KMS-11 (cell line): ENCODE measurements around the gene CEP170B.
A peak's percentile ranks its signal among the peaks of the same experiment; 100 is the strongest.

Source experiments
- H2AFZ ChIP-seq: fragments of 200-600 bp; sonication (generic); 2 replicates; pipeline ENCODE4 v1.6.1; 2016; ENCODE audit warnings: antibody characterized with exemption, mixed run types, low read depth
- H3K27ac ChIP-seq: fragments of 200-600 bp; sonication (generic); 2 replicates; pipeline ENCODE4 v1.6.1; 2016; ENCODE audit warnings: mild to moderate bottlenecking, mixed run types
- H3K27me3 ChIP-seq: fragments of 200-600 bp; sonication (generic); 2 replicates; pipeline ENCODE4 v1.6.1; 2017; ENCODE audit warnings: mild to moderate bottlenecking, low read depth, mixed run types, moderate library complexity; ENCODE audit not compliant: insufficient read depth
- H3K36me3 ChIP-seq: fragments of 200-600 bp; sonication (generic); 2 replicates; pipeline ENCODE4 v1.6.1; 2017; ENCODE audit warnings: mild to moderate bottlenecking, mixed run types; ENCODE audit not compliant: insufficient read depth
- H3K4me1 ChIP-seq: fragments of 200-600 bp; sonication (generic); 2 replicates; pipeline ENCODE4 v1.6.1; 2016; ENCODE audit warnings: mild to moderate bottlenecking, low read depth, mixed run types; ENCODE audit not compliant: poor library complexity, severe bottlenecking
- H3K4me2 ChIP-seq: fragments of 200-600 bp; sonication (generic); 2 replicates; pipeline ENCODE4 v1.7.0; 2016; ENCODE audit warnings: mild to moderate bottlenecking, mixed run types
- H3K4me3 ChIP-seq: fragments of 200-600 bp; sonication (generic); IDR thresholded peaks from 2 replicates; pipeline ENCODE4 v1.6.1; 2017; ENCODE audit warnings: low read depth, low read length, mixed read lengths; ENCODE audit not compliant: insufficient read depth
- H3K79me2 ChIP-seq: fragments of 200-600 bp; sonication (generic); 2 replicates; pipeline ENCODE4 v1.6.1; 2016; ENCODE audit warnings: low read depth, mixed run types; ENCODE audit not compliant: insufficient read depth
- H3K9ac ChIP-seq: fragments of 200-600 bp; sonication (generic); 2 replicates; pipeline ENCODE4 v1.6.1; 2016; ENCODE audit warnings: mild to moderate bottlenecking, mixed run types
- H4K20me1 ChIP-seq: fragments of 200-600 bp; sonication (generic); 2 replicates; pipeline ENCODE4 v1.6.1; 2016; ENCODE audit warnings: mild to moderate bottlenecking, mixed run types; ENCODE audit not compliant: insufficient read depth
- TF ChIP-seq, protein P1 (sequence below): fragments of 200-600 bp; sonication (generic); conservative IDR thresholded peaks from 2 replicates; pipeline ENCODE4 v1.6.1; 2017; ENCODE audit warnings: low read depth, mild to moderate bottlenecking, antibody characterized with exemption, low read length, moderate library complexity, mixed read lengths

CEP170B gene

DNA sequence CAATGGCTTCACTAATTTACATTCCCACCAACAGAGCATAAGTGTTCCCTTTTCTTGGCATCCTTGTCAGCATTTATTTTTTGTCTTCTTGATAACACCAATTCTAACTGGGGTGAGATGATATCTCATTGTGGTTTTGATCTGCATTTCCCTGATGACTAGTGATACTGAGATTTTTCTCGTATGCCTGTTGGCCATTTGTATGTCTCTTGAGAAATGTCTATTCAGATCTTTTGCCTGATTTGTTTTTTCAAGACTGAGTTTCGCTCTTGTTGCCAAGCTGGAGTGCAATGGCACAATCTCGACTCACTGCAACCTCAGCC, 54.9 kb downstream of the CEP170B start:
- H3K27ac ChIP-seq, result peak overlapping the region; percentile 59
- no peaks in the 10 kb centered on the region for H3K36me3 ChIP-seq
- peaks cover 37% of the 10 kb centered on the region for H3K4me1 ChIP-seq
- H3K27me3 ChIP-seq, result no peaks in the 10 kb centered on the region
- no peaks in the 10 kb centered on the region for H4K20me1 ChIP-seq
- H3K9ac ChIP-seq, result no peak overlapping the region
- H3K4me3 ChIP-seq, result no peak overlapping the region
- TF ChIP-seq, protein P1, sequence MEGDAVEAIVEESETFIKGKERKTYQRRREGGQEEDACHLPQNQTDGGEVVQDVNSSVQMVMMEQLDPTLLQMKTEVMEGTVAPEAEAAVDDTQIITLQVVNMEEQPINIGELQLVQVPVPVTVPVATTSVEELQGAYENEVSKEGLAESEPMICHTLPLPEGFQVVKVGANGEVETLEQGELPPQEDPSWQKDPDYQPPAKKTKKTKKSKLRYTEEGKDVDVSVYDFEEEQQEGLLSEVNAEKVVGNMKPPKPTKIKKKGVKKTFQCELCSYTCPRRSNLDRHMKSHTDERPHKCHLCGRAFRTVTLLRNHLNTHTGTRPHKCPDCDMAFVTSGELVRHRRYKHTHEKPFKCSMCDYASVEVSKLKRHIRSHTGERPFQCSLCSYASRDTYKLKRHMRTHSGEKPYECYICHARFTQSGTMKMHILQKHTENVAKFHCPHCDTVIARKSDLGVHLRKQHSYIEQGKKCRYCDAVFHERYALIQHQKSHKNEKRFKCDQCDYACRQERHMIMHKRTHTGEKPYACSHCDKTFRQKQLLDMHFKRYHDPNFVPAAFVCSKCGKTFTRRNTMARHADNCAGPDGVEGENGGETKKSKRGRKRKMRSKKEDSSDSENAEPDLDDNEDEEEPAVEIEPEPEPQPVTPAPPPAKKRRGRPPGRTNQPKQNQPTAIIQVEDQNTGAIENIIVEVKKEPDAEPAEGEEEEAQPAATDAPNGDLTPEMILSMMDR, result no peak
- H2AFZ ChIP-seq, result no peak overlapping the region
- no peaks in the 10 kb centered on the region for H3K79me2 ChIP-seq
- peak overlapping the region; percentile 26 for H3K4me2 ChIP-seq

DNA sequence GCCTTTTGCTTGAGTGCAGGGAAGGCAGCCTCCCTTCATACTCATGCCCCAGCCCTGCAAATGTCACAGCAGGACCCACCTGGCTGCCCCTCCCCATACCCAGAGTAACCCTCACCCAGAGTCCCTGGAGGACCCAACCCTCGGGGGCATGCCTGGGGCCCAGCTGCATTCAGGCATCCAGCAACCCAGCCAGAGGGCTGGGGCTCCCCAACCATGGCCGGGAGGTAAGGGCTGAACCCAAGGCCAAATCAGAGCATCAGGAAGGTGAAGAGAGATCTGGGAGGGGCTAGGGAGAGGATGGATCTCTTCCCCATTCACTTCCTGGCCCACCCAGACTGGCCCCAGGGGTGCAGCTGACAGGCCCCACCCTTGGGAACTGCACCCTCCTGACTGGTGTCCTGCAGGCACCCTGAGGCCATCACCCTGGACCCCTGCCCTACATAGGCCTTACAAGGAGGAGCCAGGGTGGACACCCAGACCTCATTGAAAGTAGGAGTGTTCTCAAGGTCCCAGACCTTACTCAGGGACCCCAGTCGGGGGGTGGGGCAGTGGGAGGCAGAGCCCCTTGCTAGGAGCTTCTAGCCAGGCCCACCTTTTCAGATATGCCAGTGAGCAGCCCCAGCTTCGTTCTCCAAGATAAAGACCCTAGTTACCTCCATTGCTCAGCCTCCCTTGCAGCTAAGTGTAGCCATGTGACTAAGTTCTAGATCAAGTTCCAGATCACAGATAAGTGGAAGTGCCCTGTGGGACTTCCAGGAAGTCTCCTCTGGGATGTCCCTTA, 58.8 kb downstream of the CEP170B start:
- Histone ChIP-seq H3K79me2 (no peaks in the 10 kb centered on the region), H3K4me1 (peaks cover 50% of the 10 kb centered on the region), H3K4me2 (no peak overlapping the region), H2AFZ (no peak overlapping the region), H4K20me1 (no peaks in the 10 kb centered on the region), H3K27ac (no peak overlapping the region), H3K4me3 (no peak overlapping the region), H3K36me3 (no peaks in the 10 kb centered on the region), H3K27me3 (no peaks in the 10 kb centered on the region), H3K9ac (no peak overlapping the region)
- TF ChIP-seq, protein P1, result no peak

DNA sequence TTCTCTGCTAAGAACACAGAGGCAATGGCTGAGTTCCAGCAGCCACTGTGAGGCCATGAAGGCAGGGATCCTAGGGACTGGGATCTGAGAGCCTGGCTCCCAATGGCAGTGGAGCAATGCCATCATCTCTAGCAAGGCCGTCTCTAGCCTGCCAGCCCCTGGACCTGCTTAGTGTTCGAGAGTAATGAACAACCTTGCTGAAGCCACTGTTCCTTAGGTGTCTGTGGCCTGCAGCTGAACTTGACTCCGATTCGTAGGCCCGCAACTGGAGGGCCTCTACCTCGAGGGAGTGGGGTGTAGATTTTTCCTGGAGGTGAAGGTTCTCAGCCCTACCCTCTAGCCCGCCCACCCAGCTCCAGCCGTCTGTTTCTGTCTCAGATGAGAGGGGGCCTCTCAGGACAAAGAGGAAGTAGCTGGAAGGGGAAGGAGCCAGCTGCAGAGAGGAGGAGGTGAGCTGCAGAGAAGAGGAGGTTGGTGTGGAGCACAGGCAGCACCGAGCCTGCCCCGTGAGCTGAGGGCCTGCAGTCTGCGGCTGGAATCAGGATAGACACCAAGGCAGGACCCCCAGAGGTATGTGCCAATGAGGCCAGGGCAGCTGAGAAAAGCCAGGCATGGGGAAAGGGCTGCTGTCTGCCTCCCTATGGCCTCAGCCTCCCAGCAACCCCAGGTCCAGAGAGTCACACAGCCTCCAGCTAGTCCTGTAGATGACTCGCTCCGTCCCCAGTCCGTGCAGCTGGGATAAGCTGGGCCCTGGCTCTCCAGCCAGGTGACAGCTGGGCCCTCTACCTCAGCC, 59.5 kb downstream of the CEP170B start, which contains the start of gene PLD4:
Gene PLD4 (plus strand): TSS at position 459 of the 793 bp plus-strand sequence. CDS start 2,262 bp downstream, outside the sequence.
- Histone ChIP-seq H4K20me1 (no peaks in the 10 kb centered on the region), H3K36me3 (no peaks in the 10 kb centered on the region), H3K4me1 (peaks cover 42% of the 10 kb centered on the region), H3K27ac (peak within 1 kb of the TSS; percentile 93; the same call in 1 of the 2 replicates), H3K4me3 (no peak within 1 kb of the TSS), H2AFZ (no peak within 1 kb of the TSS), H3K4me2 (peak within 1 kb of the TSS; percentile 88; the same call in 1 of the 2 replicates), H3K27me3 (no peaks in the 10 kb centered on the region), H3K9ac (no peak within 1 kb of the TSS), H3K79me2 (no peaks in the 10 kb centered on the region)
- TF ChIP-seq, protein P1, result no peak

DNA sequence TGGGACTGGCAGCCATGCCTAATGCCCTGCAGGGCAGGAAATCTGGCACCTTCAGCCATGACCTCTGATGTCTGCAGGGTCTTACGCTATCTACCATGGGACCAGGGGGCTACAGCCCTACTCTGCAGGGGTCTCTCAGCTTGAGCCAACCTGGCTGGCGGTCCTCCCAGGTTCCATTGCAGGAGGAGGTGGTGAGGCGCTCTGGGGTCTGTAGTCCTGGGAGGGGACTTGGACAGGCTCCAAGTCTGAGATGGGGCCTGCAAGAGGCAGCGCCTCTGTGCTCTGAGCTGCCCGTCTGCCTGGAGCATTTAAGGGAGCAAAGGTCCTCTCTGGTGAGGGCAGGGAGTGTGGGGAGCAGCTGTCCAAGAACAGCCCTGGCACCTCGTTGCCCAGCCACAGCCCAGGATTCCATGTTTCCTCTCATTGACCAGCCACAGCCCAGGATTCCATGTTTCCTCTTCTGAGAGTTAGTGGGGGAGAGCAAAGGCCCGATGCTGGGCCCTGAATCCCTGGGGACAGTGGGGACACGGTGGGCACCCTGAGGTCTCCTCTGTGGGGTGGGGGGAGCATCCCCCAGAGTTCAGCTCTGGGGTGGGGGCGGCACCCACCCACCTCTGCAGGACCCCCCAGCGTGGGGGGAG, 60.3 kb downstream of the CEP170B start:
- H3K9ac ChIP-seq, result no peak overlapping the region
- no peak overlapping the region for H3K4me3 ChIP-seq
- no peaks in the 10 kb centered on the region for H3K79me2 ChIP-seq
- H3K27ac ChIP-seq, result peak overlapping the region; percentile 93; the same call in 1 of the 2 replicates
- no peaks in the 10 kb centered on the region for H4K20me1 ChIP-seq
- no peaks in the 10 kb centered on the region for H3K27me3 ChIP-seq
- H2AFZ ChIP-seq, result no peak overlapping the region
- peaks cover 35% of the 10 kb centered on the region for H3K4me1 ChIP-seq
- H3K36me3 ChIP-seq, result no peaks in the 10 kb centered on the region
- peak overlapping the region; percentile 88; the same call in 1 of the 2 replicates for H3K4me2 ChIP-seq
- TF ChIP-seq, protein P1, result no peak
